Prostate gland (tissue), 2 donors: ENCODE results near the gene ALPK3.

ENCODE experiments used
- POLR2A ChIP-seq: fragments of 450-650 bp; IDR thresholded peaks from one replicate; pipeline ENCODE4 v1.6.1; 2016; ENCODE audit warnings: antibody characterized with exemption, mild to moderate bottlenecking
- TF ChIP-seq, protein P1 (sequence below), 4 experiments: fragments of 200-600 bp in 2 of 4; fragments of 450-650 bp in 2 of 4; sonication (generic) in 2 of 4; IDR thresholded peaks; 1 replicate in 3 of 4; 2 replicates in 1 of 4; pipeline ENCODE4 v1.5.1; 2016 to 2019; ENCODE audit warnings: antibody characterized with exemption in 4 of 4, mild to moderate bottlenecking in 2 of 4, moderate library complexity in 2 of 4

DNA sequence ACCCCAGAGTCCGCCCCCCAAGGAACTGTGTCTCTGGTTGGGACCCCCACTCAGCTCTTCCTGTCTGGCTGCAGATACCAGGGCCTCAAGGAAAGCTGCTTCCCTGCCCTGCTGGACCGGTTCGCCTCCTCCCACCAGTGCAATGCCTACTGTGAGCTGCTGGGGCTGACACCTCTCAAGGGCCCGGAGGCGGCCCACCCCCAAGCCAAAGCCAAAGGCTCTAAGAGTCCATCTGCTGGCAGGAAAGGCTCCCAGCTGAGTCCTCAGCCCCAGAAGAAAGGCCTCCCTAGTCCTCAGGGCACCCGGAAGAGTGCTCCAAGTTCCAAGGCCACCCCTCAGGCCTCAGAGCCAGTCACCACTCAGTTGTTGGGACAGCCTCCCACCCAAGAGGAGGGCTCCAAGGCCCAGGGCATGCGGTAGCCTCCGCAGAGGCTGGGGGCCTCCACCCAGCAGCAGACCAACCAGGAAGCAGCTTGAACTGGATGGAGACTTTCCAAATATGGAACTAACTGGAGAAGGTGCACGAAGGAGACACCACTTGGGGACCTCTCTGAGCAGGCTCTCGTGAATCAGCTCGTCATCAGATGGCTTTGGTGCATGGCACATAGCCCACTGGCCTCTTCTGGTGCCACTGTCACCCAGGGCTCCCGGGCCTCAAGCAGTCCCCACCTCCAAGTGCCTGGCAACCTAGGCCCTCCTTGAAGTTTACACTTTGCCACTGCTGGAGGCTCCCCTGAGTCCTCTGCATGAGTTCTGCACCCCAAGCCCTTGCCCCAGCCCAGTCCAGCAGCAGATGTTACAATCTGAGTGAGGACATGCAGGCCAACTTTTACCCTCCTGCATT, 51.1 kb downstream of the ALPK3 start:
- TF ChIP-seq, protein P1, sequence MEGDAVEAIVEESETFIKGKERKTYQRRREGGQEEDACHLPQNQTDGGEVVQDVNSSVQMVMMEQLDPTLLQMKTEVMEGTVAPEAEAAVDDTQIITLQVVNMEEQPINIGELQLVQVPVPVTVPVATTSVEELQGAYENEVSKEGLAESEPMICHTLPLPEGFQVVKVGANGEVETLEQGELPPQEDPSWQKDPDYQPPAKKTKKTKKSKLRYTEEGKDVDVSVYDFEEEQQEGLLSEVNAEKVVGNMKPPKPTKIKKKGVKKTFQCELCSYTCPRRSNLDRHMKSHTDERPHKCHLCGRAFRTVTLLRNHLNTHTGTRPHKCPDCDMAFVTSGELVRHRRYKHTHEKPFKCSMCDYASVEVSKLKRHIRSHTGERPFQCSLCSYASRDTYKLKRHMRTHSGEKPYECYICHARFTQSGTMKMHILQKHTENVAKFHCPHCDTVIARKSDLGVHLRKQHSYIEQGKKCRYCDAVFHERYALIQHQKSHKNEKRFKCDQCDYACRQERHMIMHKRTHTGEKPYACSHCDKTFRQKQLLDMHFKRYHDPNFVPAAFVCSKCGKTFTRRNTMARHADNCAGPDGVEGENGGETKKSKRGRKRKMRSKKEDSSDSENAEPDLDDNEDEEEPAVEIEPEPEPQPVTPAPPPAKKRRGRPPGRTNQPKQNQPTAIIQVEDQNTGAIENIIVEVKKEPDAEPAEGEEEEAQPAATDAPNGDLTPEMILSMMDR (IDR thresholded peaks at IDR 0.05) = no peak
- TF ChIP-seq POLR2A = no peak
